ENCODE results near the gene BMP6.

DNA sequence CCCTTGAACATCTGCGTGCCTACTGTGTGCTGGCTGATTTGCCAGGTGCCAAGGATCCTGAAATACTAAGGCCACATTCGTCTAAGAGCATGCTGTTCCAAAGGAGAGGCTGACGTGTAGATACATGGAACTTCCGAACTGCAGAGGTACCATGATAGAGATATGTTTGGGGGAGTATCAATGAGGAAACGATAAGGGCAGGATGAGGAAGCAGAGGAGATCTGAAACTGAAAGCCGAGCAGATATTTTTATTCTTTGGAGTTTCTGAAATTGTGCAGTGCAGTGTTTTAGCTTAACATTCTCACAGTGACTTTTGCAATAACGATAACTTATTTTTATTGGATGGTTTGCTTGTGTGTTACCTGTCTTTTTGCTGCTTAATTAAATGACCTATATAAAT, 24.3 kb downstream of the BMP6 start:
- TF ChIP-seq, protein P1, sequence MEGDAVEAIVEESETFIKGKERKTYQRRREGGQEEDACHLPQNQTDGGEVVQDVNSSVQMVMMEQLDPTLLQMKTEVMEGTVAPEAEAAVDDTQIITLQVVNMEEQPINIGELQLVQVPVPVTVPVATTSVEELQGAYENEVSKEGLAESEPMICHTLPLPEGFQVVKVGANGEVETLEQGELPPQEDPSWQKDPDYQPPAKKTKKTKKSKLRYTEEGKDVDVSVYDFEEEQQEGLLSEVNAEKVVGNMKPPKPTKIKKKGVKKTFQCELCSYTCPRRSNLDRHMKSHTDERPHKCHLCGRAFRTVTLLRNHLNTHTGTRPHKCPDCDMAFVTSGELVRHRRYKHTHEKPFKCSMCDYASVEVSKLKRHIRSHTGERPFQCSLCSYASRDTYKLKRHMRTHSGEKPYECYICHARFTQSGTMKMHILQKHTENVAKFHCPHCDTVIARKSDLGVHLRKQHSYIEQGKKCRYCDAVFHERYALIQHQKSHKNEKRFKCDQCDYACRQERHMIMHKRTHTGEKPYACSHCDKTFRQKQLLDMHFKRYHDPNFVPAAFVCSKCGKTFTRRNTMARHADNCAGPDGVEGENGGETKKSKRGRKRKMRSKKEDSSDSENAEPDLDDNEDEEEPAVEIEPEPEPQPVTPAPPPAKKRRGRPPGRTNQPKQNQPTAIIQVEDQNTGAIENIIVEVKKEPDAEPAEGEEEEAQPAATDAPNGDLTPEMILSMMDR (IDR thresholded peaks at IDR 0.05): no peak
- no peak for TF ChIP-seq POLR2AphosphoS5 (IDR thresholded peaks at IDR 0.05; ENCODE audit: insufficient read depth in 1 of 2, low read depth in 1 of 2)
- TF ChIP-seq POLR2A (IDR thresholded peaks at IDR 0.05): no peak

Data from vagina (tissue), 2 donors.